Measurements from ENCODE around the gene SPAG5.

DNA sequence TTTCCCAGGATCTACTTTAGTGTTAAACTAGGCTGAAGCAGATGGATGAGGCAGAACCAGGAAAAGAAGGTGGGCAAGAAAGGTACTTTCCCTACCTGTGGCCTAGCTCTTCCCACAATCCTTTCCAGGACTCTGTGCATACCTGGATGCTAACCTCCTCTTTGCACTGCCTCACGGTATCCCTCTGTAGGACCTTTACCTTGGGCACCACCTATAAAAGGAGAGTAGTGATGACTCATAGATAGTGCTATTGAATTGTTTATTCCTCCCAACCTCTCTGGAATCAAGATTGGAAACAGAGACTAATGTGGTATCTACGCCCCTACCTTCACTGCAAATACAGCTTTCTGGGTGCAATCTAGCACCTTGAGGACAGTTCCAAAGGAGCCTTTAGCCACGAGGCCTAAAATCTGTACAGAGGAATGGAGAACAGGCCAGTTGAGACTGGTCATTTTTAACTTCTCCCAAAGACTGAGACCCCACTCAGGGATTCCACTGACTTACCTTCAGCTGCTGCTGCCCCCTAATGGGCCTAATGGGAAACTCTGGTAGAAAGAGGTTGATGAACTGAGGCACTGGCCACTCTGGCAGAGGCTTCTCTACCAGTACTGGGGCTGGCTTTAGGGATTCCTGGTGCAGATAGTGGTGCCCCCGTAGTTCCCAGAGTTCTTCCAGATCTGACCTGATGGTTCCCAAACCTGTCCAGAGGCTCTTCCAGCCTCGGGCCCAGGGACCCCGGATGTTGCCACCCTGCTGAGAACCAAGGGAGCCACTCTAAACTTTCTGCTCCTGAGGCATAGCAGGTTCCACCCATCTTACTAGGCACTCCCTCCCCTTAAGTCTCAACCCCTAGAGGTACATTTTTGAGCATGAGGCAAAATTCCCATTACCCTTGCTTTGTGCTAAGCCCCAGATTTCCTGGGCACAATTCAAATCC lies 14.4 kb upstream of the SPAG5 start:
- TF ChIP-seq CTCF (conservative IDR thresholded peaks at IDR 0.05 in 1 of 2, IDR thresholded peaks at IDR 0.05 in 1 of 2; ENCODE audit: extremely low read depth in 1 of 2, insufficient read depth in 1 of 2, low read depth in 1 of 2, low read length in 2 of 2) (peak; percentile 52 to 65), EZH2 (IDR thresholded peaks at IDR 0.05; ENCODE audit: borderline replicate concordance, low read length) (no peak)

All from mammary epithelial cell (primary cell).